OCI-LY7 (cell line): ENCODE results near the gene KIAA1217. TPM values are rescaled to one million over a fixed set of nuclear protein-coding genes. Genes with fewer than 3 reads are reported as not detected.

Source experiments
- BruUV-seq: library from RNA; stranded (reverse); fragments of 400-500 nt; replicated peaks from 2 replicates; lab custom pipeline; 2021; lab: Mats Ljungman, UMichigan
- CTCF ChIA-PET: fragments of 300-600 bp; sonication (Branson Sonifier 250); formaldehyde crosslinking; loops from one replicate; lab custom pipeline; 2022; ENCODE audit warnings: antibody characterized with exemption; ENCODE audit not compliant: unreplicated experiment; lab: Charles Lee
- POLR2A ChIA-PET: fragments of 300-600 bp; sonication (Branson Sonifier 250); formaldehyde crosslinking; loops from one replicate; lab custom pipeline; 2022; ENCODE audit warnings: antibody characterized with exemption; lab: Charles Lee
- DNase-seq: peaks from one replicate; pipeline ENCODE4 v3.0.0-alpha.2; 2015; ENCODE audit warnings: low spot score
- H2AFZ ChIP-seq: fragments of 200-600 bp; sonication (generic), shearing (Covaris generic); 2 replicates; pipeline ENCODE4 v1.6.1; 2014; ENCODE audit warnings: mild to moderate bottlenecking, antibody characterized with exemption, low read length, moderate library complexity
- H3K27ac ChIP-seq: fragments of 200-600 bp; sonication (generic); 2 replicates; pipeline ENCODE4 v1.5.1; 2014; ENCODE audit warnings: mixed run types, low read depth, mild to moderate bottlenecking, moderate library complexity, low read length, inconsistent platforms; ENCODE audit not compliant: poor library complexity, severe bottlenecking
- H3K36me3 ChIP-seq: fragments of 200-600 bp; sonication (generic); 2 replicates; pipeline ENCODE4 v1.6.1; 2014; ENCODE audit warnings: mild to moderate bottlenecking, antibody characterized with exemption, low read length, moderate library complexity, mixed read lengths; ENCODE audit not compliant: insufficient read depth
- H3K4me1 ChIP-seq: fragments of 200-600 bp; sonication (generic); 2 replicates; pipeline ENCODE4 v1.5.1; 2014; ENCODE audit warnings: mild to moderate bottlenecking, low read length; ENCODE audit not compliant: insufficient read depth, poor library complexity, severe bottlenecking
- H3K4me2 ChIP-seq: fragments of 200-600 bp; sonication (generic); 2 replicates; pipeline ENCODE4 v1.6.1; 2014; ENCODE audit warnings: mild to moderate bottlenecking, low read length
- H3K4me3 ChIP-seq: fragments of 200-600 bp; sonication (generic); 2 replicates; pipeline ENCODE4 v1.5.1; 2014; ENCODE audit warnings: mild to moderate bottlenecking, low read depth, low read length; ENCODE audit not compliant: poor library complexity, severe bottlenecking
- H3K79me2 ChIP-seq: fragments of 200-600 bp; sonication (generic); 2 replicates; pipeline ENCODE4 v1.6.1; 2016; ENCODE audit warnings: low read depth, mild to moderate bottlenecking, low read length, moderate library complexity, mixed read lengths; ENCODE audit not compliant: insufficient read depth
- H3K9me2 ChIP-seq: fragments of 200-600 bp; sonication (generic); 2 replicates; pipeline ENCODE4 v1.6.1; 2016; ENCODE audit warnings: mild to moderate bottlenecking, low read length, mixed read lengths; ENCODE audit not compliant: insufficient read depth
- H3K9me3 ChIP-seq: fragments of 200-600 bp; sonication (generic); 2 replicates; pipeline ENCODE4 v1.6.1; 2014; ENCODE audit warnings: mild to moderate bottlenecking, mixed run types, low read length, mixed read lengths
- H4K20me1 ChIP-seq: fragments of 200-600 bp; sonication (generic); 2 replicates; pipeline ENCODE4 v1.6.1; 2014; ENCODE audit warnings: mild to moderate bottlenecking, antibody characterized with exemption, low read length, moderate library complexity, mixed read lengths; ENCODE audit not compliant: insufficient read depth
- EZH2phosphoT487 ChIP-seq: fragments of 200-600 bp; sonication (generic); IDR thresholded peaks from 2 replicates; pipeline ENCODE4 v1.6.1; 2018; ENCODE audit warnings: low read depth, borderline replicate concordance, mild to moderate bottlenecking, mixed run types, antibody characterized with exemption, low read length, moderate library complexity, mixed read lengths
- intact Hi-C: fragments of 100-400 bp; cut with micrococcal nuclease; formaldehyde crosslinking; loops from one replicate; pipeline ENCODE4 v1.10.0; 2022; ENCODE audit not compliant: unreplicated experiment
- total RNA-seq, 2 experiments: library from RNA; depleted of rRNA in 1 of 2; stranded (reverse); fragments of >200 nt in 1 of 2; shearing (Covaris generic) in 1 of 2; gene quantifications; 2 replicates each; pipeline ENCODE4 v1.2.3, GENCODE V29; 2014 to 2022
- TF ChIP-seq, protein P1 (sequence below): fragments of 200-600 bp; sonication (generic); conservative IDR thresholded peaks from 2 replicates; pipeline ENCODE4 v1.5.1; 2014; ENCODE audit warnings: mild to moderate bottlenecking, antibody characterized with exemption, low read length, moderate library complexity, mixed read lengths

Gene KIAA1217
- total RNA-seq, 2 experiments from 2014 or later, result not detected

DNA sequence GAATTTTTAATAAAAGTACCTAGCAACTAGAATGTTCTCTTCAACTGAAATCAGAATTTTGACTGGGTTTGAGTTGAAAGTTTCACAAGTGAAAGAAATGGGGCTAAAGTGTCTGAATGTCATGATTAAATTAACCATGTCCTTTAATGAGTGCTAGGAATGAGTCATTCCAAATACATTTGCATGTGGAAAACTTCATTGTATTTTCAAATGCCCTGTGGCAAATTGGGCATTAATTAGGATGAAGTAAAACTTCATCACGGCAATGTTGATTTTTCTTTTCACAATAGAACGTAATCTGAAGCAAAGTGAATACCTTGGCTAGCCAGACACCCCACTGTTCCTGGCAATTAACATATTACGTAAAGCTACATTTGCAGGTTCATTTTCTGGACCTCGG is 166.6 kb downstream of the KIAA1217 start:
- Histone ChIP-seq H3K36me3 (no peaks in the 10 kb centered on the region), H2AFZ (no peak overlapping the region), H3K9me2 (no peaks in the 10 kb centered on the region), H3K4me2 (no peak overlapping the region), H4K20me1 (no peaks in the 10 kb centered on the region), H3K79me2 (no peaks in the 10 kb centered on the region), H3K4me1 (no peaks in the 10 kb centered on the region), H3K27ac (no peak overlapping the region), H3K9me3 (no peaks in the 10 kb centered on the region), H3K4me3 (no peak overlapping the region)
- no peak for DNase-seq
- POLR2A ChIA-PET, result interaction anchor here (0.7 kb wide), 1 partner anchor 16 kb away, joined by 3 read pairs; no protein-coding TSS in a partner anchor
- intact Hi-C loops, result no loop called here
- no peak for TF ChIP-seq EZH2phosphoT487
- TF ChIP-seq, protein P1, sequence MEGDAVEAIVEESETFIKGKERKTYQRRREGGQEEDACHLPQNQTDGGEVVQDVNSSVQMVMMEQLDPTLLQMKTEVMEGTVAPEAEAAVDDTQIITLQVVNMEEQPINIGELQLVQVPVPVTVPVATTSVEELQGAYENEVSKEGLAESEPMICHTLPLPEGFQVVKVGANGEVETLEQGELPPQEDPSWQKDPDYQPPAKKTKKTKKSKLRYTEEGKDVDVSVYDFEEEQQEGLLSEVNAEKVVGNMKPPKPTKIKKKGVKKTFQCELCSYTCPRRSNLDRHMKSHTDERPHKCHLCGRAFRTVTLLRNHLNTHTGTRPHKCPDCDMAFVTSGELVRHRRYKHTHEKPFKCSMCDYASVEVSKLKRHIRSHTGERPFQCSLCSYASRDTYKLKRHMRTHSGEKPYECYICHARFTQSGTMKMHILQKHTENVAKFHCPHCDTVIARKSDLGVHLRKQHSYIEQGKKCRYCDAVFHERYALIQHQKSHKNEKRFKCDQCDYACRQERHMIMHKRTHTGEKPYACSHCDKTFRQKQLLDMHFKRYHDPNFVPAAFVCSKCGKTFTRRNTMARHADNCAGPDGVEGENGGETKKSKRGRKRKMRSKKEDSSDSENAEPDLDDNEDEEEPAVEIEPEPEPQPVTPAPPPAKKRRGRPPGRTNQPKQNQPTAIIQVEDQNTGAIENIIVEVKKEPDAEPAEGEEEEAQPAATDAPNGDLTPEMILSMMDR, result no peak
- CTCF ChIA-PET, result no interaction called here
- BruUV-seq, result no TSS peak

DNA sequence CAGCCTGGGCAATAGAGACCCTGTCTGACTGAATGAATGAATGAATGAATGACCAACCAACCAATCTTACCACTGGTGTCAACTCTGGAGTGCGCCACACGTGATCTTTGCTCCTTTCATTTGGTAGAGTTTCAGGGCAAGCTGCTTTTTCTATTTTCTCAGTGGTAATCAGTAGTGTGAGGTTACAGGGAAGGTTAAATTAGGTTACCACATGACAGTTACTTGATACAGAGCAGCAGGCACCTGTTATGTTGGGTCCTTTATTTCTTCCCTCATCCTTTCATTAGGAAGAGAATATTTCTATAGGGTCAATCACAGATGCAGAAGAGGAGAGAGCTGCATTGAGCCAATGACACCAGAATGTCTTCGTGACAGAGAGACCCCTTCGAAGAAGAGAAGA is 167.8 kb downstream of the KIAA1217 start:
- H2AFZ ChIP-seq, result no peak overlapping the region
- no peaks in the 10 kb centered on the region for H3K9me2 ChIP-seq
- no peaks in the 10 kb centered on the region for H3K4me1 ChIP-seq
- H3K4me3 ChIP-seq, result no peak overlapping the region
- POLR2A ChIA-PET, result no interaction called here
- H3K27ac ChIP-seq, result no peak overlapping the region
- CTCF ChIA-PET, result no interaction called here
- H3K36me3 ChIP-seq, result no peaks in the 10 kb centered on the region
- H3K4me2 ChIP-seq, result no peak overlapping the region
- intact Hi-C loops, result no loop called here
- H4K20me1 ChIP-seq, result no peaks in the 10 kb centered on the region
- no TSS peak for BruUV-seq
- no peak for TF ChIP-seq EZH2phosphoT487
- TF ChIP-seq, protein P1, result no peak
- DNase-seq, result no peak
- H3K9me3 ChIP-seq, result no peaks in the 10 kb centered on the region
- H3K79me2 ChIP-seq, result no peaks in the 10 kb centered on the region

DNA sequence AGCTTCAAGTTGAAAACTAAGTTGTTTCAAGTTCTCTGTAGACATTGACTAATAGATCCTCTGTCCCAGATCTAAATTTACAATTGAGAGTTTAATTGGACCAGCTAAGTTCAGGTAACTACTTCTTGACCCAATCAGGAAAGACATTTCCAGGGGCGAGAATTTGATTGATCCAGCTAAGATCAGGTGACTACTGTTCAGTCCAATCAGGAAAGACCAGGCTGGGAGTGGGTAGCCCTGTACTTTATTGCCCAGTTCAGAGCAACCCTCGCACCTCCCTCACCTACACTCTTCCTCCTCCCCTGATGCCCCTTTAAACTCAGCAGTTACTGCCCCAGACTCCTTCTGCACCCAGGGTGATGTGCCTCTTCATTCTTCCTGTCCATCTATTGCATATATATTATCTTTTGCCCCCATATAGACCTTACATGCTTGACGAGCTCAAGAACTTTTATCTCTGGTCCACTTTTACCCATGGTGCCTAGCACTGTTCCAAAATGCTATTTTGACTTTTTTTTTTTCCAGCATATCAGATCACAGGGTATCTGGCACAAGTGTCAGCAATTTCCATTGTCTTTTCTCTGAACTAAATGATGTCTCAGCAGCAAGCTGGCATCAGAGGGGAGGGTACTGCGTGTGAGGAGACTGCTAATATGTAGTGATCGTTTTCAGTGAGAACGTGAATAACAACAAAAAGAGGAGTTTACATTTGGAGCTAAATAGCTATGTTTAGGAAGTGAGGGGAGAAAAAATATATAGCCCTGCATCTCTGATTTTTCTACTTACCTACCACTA is 169.4 kb downstream of the KIAA1217 start:
- intact Hi-C loops, result no loop called here
- no peaks in the 10 kb centered on the region for H4K20me1 ChIP-seq
- H3K9me2 ChIP-seq, result no peaks in the 10 kb centered on the region
- no peaks in the 10 kb centered on the region for H3K79me2 ChIP-seq
- DNase-seq, result no peak
- no peak overlapping the region for H3K4me2 ChIP-seq
- ChIA-PET CTCF (no interaction called here), POLR2A (interaction anchor here (0.6 to 0.8 kb wide), 2 partner anchors 64 to 320 kb away, joined by 4 read pairs; no protein-coding TSS in a partner anchor)
- no peaks in the 10 kb centered on the region for H3K9me3 ChIP-seq
- H2AFZ ChIP-seq, result no peak overlapping the region
- no TSS peak for BruUV-seq
- no peak overlapping the region for H3K4me3 ChIP-seq
- H3K36me3 ChIP-seq, result no peaks in the 10 kb centered on the region
- no peaks in the 10 kb centered on the region for H3K4me1 ChIP-seq
- TF ChIP-seq, protein P1, result no peak
- no peak for TF ChIP-seq EZH2phosphoT487
- no peak overlapping the region for H3K27ac ChIP-seq
